HUDEP-2 (cell line): ENCODE measurements around the gene DNAH7.
"Not testable (repeated sequence)": the region's sequence is repeated elsewhere in the genome, so short reads cannot be mapped to it uniquely, and the experiment has no call there.

ENCODE experiments used
- DNase-seq, 76 experiments: peaks; one replicate each; lab custom pipeline; 2025; ENCODE audit not compliant: unreplicated experiment in 76 of 76; lab: John Stamatoyannopoulos, UW

DNAH7 gene

GRCh38 chr2:195734931-195735330, 333.7 kb downstream of the DNAH7 start:
- DNase-seq, result no peak

DNA sequence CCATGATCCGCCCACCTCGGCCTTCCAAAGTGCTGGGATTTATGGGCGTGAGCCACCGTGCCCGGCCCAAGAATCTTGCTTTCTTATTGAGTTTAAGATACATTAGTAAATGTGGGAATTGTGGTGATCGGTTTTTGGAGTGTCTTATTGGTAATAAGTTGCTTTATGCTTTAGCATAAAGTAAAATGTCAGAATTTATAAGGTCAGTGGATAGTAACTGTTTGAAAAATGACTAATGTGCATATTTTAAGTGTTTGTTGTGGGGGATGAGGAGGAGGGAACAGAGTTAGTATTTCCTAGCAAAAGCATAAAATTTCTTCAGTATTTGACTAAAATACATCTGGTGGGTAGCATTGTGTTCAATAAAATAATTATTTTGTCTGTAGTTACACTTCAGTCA, 334.2 kb downstream of the DNAH7 start:
- no peak for DNase-seq

- DNase-seq, result no peak
Measured at GRCh38 chr2:195733831-195734230, 334.8 kb downstream of the DNAH7 start.

DNA sequence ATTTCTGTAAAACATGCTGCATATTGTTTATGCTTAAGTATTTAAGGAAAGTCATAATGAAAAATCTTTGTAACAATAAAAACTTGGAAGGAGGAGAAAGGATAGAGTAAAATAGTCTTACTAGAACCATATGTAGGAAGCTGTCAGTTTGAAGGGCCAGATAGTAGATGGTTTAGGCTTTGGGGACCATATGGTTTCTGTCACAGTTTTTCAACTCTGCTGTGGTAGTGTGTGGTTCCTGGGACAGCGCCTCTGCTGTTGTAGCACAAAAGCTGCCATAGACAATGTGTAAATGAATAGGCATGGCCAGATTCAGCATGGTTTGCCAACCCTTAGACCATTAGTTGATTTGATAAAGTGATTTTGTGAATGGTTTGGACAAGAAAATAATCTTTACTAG, 336.1 kb downstream of the DNAH7 start:
- DNase-seq, result no peak

GRCh38 chr2:195730912-195731311, 337.7 kb downstream of the DNAH7 start:
- DNase-seq, result no peak

GRCh38 chr2:195727106-195727505, 341.5 kb downstream of the DNAH7 start:
- no peak for DNase-seq

GRCh38 chr2:195722075-195722474, 346.6 kb downstream of the DNAH7 start:
- DNase-seq, result no peak

DNA sequence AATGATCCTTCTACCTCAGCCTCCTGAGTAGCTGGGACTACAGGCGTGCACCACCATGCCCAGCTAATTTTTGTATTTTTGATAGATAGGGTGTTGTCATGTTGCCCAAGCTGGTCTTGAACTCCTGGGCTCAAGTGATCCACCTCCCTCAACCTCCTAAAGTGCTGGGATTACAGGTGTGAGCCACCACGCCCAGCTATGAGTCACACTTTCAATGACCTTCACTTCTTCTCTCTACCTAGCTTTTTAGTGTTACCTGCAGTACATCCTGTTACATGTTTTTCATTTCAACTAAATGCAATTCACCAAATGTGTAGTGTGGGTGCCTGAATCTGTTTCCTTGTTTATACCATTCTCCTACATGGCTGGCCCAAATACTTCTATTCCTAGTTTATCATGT, 347.6 kb downstream of the DNAH7 start:
- DNase-seq, result no peak

DNA sequence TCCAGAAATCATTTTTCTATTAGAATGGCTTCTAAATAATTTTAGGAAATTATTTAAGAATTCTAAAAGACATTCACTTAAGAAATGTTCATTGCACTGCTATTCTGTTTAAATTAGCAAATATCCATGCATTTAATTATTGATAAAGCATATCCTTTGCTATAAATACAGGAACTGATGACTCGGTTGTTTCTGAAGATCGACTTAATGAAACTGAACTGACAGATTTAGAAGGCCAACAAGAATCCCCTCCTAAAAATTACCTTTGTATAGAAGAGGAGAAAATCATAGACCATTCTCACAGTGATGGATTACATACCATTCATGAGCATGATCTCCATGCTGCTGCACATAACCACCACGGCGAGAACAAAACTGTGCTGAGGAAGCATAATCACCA, 352.2 kb downstream of the DNAH7 start:
- no peak for DNase-seq

DNA sequence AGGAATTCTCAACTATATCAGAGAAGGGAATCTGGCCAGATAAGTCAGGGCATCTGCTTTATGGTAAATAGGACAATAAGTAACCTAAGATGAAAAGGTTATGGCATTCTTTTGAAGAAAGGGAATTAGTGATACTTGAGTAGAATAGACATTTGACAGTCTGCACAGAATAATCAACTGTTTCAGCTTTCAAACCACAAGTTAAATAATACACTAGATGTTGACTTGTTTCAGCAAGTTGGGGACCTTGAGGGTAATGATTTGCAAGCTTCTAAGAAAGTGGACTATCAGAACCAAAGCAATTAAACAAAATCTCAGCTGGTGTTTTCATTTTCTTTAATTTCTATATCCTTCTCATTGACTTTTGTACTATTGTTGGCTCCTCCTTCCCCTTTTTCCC, 357.2 kb downstream of the DNAH7 start:
- DNase-seq, result no peak

GRCh38 chr2:195709901-195710806, 358.5 kb downstream of the DNAH7 start:
- no peak for DNase-seq

DNA sequence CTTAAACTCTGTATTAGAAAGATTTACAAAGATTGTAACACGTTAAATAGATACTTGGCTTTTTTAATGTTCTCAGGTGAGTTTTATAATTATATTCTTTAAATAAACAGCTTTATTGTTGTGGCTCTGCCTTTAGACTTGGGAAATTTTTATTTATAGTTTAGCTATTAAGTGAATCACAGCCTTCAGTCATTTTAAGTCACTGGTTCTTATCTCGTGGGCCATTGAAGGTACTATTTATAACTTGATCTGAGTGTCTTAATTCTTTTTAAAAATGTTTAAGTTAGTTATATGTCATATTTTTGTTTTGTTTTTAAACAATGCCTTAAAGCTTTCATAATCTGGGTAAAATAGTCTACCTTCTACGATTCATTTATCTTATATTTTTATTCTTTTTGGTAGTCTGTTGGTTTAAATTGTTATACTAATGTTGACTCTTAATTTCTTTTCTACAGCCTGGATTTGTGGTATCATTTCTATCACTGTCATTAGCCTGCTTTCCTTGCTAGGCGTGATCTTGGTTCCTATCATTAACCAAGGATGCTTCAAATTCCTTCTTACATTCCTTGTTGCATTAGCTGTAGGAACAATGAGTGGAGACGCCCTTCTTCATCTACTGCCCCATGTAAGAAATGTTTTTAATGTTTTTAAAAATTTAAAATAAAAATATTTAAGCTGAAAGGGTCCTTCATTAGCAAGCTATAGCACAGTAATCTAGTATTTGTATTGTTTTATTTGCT, 362.3 kb downstream of the DNAH7 start:
- DNase-seq, result no peak

DNA sequence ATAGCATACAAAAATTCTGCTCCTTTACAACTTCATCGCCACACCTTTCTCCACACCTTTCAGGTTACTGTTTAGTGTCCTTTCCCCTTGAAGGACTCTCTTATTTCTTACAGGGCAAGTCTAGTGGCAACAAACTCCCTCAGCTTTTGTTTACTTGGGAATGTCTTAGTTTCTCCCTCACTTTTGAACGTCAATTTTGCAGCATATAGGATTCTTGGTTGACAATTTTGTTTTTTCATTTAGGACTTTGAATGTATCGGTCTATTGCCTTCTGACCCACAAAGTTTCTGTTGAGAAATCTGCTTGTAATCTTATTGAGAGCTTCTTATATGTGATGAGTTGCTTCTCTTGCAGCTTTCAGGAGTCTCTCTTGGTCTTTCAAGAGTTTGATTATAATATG, 368.2 kb downstream of the DNAH7 start:
- no peak for DNase-seq

DNA sequence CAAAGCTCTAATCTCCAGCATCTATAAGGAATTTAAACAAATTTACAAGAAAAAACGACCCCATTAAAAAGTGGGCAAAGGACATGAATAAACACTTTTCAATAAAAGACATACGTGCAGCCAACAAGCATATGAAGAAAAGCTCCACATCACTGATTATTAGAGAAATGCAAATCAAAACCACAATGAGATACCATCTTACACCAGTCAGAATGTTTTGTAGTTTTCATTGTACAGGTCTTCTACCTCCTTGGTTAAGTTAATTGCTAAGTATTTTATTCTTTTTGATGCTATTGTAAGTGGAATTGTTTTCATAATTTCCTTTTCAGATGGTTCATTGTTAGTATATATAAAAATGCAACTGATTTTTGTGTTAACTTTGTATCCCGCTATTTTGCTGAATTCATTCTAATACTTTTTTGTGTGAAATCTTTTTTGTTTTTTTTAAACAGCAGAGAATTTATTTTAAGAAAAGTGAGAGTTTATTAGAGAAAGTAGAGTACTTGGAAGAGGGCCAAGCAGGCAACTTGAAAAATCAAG, 370.9 kb downstream of the DNAH7 start:
- DNase-seq, result no peak

GRCh38 chr2:195696012-195696411, 372.6 kb downstream of the DNAH7 start:
- no peak for DNase-seq

DNA sequence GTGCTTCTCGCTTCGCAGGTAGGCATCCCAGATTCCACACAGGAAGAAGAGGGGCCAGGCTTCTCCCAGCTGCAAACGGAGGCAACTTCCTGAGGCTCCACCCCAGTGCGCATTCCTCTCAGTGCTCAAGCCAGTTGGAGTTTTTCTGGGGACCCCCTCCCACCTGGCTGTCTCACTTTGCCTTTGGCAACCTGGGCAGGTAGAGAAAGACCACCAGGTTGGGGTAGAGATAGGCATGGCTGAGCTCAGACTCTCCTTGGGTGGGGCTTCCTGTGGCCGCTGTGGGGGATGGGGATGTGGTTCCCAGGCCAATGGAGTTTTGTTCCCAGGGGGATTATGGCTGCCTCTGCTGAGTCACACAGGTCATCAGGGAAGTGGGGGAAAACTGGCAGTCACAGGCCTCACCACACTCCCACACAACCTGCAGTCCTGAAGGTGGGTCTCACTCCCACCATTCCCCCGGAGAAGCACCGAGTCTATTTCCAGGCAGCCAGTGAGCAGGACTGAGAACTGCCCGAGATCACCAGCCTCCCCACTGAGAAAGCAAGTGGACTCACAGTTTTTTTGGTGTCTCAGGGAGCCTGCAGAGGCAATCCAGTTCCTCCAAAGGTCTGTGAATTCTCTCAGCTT, 373.5 kb downstream of the DNAH7 start:
- DNase-seq, result no peak

DNA sequence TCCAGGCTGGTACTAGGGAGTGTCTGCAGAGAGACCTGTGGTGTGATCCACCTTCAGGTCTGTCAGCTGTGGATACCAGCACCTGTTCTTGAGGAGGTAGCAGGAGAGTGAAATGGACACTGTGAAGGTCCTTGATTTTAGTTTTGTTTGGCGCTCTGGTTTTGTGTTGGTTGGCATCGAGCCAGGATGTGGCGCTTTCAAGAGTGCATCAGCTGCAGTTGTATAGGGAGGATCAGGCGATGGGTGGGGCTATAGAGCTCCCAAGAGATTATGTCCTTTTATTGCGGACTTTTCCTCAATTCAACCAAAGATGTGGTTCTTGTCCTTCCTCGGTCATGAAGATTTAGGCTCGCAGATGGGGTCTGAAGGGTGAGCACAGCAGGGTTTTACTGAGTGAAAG, 374.1 kb downstream of the DNAH7 start:
- DNase-seq, result peak in 1 of 76 experiments; percentile 0

GRCh38 chr2:195692531-195692930, 376.1 kb downstream of the DNAH7 start:
- DNase-seq, result not testable (repeated sequence)
